Stimulated activated CD8-positive, alpha-beta memory T cell treated with anti-CD3 and anti-CD28 coated beads, Interleukin-2, amount 100 ng/mL, for 48 hours (primary cell): ENCODE measurements around the gene GPR31.
"Not testable (repeated sequence)": the region's sequence is repeated elsewhere in the genome, so short reads cannot be mapped to it uniquely, and the experiment has no call there.

Experiments
- DNase-seq, 2 donors: peaks; one replicate each; pipeline ENCODE4 v3.0.0-alpha.2; 2020; ENCODE audit warnings: low read depth in 2 of 2

The GPR31 gene

GRCh38 chr6:167157863-167158262, at the start of gene GPR31:
Gene GPR31 (minus strand): TSS chr6:167157980. CDS start chr6:167157831, 149 bp downstream.
- no peak for DNase-seq

- DNase-seq: no peak
These were observed 49.7 kb upstream of the GPR31 start for GRCh38 chr6:167207527-167207926.

DNA sequence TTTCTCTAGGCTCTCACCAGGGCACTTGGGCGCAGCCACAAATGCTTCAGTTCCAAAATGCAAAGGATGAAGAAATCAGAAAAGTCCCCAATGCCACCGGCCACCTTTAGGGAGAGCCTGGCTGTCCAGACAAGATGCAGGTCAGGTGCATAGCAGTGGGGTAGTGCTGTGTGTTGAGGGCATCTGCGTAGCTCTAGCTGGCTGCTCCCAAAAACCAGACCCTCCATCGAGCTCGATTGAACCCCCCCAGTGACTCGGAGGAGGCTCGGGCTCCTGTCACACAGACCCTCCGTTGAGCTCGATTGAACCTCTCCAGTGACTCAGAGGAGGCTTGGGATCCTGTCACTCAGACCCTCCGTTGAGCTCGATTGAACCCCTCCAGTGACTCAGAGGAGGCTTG, 47.5 kb upstream of the GPR31 start:
- not testable (repeated sequence) for DNase-seq

DNA sequence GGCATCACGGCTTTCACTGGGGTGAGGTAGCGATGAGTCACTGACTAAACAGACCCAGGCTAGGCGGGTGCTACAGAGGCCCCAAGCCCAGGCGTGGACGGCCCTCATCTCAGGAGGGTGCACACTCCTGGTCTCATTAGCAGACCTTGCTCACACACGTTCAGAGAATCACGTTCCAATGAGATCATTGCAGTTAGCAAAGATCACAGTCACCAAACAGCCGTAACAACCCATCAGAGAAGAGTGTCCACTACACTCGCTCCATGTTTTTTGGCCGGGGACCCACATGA, 46.2 kb upstream of the GPR31 start:
- DNase-seq: not testable (repeated sequence)

DNA sequence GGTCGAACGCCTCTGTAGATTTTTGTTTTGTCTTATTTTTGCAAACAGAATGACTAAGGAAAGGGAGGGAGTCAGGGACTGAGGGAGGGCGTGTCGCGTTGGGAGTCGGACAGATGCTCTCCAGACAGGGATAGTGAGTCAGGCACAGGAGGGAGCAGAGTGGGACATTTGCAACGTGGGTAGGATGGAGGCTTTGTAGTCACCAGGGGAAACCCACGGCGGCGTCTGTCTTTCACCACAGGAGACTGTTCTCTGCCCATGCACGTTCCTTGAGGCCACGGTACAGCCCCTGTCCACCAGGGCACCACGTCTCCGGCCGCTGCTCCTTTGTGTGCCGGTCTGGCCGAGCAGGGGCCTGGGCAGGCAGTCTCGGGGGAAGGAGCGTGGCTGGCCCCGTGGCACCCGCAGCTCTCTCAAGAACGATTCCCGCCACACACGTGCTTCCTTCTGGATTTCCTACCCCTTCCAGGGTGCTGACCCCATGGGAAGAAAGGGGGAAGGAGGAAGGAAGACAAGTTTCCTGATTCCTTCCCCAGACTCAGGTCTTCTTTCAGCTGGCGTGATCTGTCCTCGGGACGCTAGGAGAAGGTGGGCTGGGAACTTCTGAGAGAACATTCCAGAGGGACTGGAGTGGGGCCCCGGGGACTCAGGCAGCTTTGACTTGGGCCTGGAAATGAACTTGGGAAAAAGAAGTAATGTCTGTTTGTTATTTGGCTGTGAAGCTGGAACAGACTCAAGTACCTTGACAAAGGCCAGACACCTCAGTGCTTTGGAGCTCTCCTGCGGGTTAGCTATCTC, 45.7 kb upstream of the GPR31 start:
- DNase-seq: not testable (repeated sequence)

GRCh38 chr6:167202613-167203012, 44.8 kb upstream of the GPR31 start:
- not testable (repeated sequence) for DNase-seq

DNA sequence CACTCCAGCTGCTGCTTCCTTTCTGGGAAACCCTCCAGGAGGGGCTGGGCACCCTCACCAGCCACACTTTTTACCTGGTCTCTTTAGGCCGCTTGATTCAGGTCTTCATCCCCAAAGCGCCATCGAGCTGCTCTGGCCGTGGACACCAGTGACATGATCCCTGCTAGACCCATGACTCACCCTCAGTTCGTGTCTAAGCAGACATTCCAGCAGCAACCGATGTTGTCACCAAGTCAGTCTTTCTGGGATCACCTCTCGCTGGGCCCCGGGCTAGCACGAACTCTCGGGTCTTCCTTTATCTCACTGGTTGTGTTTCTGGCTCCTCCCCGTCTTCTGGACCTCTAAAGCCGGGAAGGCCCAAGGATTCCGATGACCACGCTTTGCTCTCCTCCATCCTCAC, 43.0 kb upstream of the GPR31 start:
- DNase-seq: no peak

- DNase-seq: not testable (repeated sequence)
These were observed 38.3 kb upstream of the GPR31 start for GRCh38 chr6:167195941-167196610.

GRCh38 chr6:167193515-167194125, 35.8 kb upstream of the GPR31 start:
- not testable (repeated sequence) for DNase-seq

GRCh38 chr6:167191043-167191583, 33.3 kb upstream of the GPR31 start:
- not testable (repeated sequence) for DNase-seq

DNA sequence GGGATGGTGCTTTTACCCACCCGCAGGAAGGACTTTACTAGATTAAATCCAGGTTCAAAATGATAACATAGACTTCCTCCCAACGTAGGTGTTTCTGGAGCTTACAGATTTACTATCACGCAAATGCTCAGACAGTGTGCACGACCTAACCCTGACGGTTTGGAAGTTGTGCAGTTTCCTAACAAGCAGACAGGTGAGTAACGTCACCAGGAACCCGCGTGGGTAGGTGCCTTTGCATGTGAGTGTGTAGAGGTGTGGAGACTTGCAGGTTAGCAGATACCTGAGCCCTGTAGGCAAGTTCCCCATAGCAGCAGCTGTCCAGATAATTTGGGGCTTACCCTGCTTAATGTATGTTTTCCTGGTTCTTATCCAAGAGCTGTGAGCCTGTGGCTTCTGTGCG, 29.5 kb upstream of the GPR31 start:
- not testable (repeated sequence) for DNase-seq

- DNase-seq: not testable (repeated sequence)
These were observed 27.3 kb upstream of the GPR31 start for GRCh38 chr6:167185101-167185500.

- not testable (repeated sequence) for DNase-seq
These were observed 25.1 kb upstream of the GPR31 start for GRCh38 chr6:167182913-167183314.

- not testable (repeated sequence) for DNase-seq
These were observed 23.6 kb upstream of the GPR31 start for GRCh38 chr6:167181351-167181750.

DNA sequence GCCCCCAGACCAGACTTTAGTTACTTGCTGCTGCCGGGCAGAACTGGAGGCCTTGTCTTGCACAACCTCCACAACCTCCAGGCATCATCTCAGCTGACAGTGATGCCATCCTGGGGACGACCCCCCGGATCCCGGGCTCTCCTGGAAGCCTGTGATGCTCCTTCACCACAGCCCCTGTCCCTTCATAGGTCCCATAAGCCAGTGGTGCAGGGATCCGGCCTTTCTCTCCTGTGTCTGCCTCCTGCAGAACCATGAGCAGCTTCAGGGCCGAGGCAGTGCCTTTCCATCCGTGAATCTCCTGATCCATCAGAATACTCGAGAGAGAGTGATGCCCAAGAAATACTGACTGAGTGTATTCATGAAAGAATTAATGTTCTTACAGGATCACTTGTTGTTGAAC, 22.3 kb upstream of the GPR31 start:
- not testable (repeated sequence) for DNase-seq

GRCh38 chr6:167178896-167179655, 21.3 kb upstream of the GPR31 start:
- DNase-seq: not testable (repeated sequence)

DNA sequence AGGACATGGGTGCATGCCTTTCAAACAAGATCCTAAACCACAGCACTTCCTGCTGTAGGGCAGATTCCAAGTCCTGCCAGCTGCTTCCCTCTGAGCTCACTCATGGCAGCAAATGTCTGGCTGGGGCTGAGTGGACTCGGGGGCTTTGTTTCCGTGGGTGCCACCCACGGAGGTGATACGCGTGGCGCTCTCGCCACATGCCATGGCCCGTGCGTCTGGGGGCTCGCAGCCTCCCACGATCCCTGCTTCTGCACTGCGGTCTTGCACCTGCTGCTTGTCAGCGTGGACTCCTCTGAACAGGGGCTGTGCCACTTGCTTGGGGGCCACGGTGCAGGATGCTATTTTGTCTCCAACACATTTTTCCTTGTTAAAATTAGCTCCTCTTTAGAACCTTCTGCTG, 19.5 kb upstream of the GPR31 start:
- not testable (repeated sequence) for DNase-seq

- DNase-seq: not testable (repeated sequence)
These were observed 14.2 kb upstream of the GPR31 start for GRCh38 chr6:167172011-167172410.

DNA sequence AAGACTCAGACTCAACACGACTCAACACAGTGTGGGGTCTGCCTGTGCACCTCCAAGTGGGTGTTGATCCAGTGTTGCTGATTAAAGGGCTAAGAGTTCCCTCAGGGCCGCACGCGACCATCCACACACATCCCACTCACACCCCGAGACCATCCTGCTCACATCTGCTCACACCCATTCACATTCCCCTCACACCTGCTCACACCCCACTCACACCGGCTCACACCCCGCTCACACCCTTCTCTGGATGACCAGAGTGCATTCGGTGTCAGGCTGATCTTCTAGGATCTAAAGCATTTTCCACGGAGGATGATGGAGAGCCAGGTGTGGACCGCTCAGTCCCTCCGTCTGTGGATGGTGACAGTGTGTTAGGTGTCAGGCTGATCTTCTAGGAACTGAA, 13.5 kb upstream of the GPR31 start:
- DNase-seq: not testable (repeated sequence)

GRCh38 chr6:167169867-167170266, 12.1 kb upstream of the GPR31 start:
- not testable (repeated sequence) for DNase-seq

- not testable (repeated sequence) for DNase-seq
These were observed 10.5 kb upstream of the GPR31 start for GRCh38 chr6:167168296-167168695.

GRCh38 chr6:167167699-167168098, 9.9 kb upstream of the GPR31 start:
- not testable (repeated sequence) for DNase-seq
